ENCODE data around the gene MROH8.
"Not testable (repeated sequence)": the region's sequence is repeated elsewhere in the genome, so short reads cannot be mapped to it uniquely, and the experiment has no call there.

The MROH8 gene

GRCh38 chr20:37152284-37152683, 27.1 kb downstream of the MROH8 start:
- DNase-seq = no peak

- DNase-seq = no peak
Measured at GRCh38 chr20:37151529-37151928, 27.8 kb downstream of the MROH8 start.

GRCh38 chr20:37150864-37151263, 28.5 kb downstream of the MROH8 start:
- not testable (repeated sequence) for DNase-seq

GRCh38 chr20:37147250-37147649, 32.1 kb downstream of the MROH8 start:
- no peak for DNase-seq

GRCh38 chr20:37144856-37145404, 34.4 kb downstream of the MROH8 start:
- no peak for DNase-seq

- DNase-seq = no peak
Measured at GRCh38 chr20:37142708-37143107, 36.6 kb downstream of the MROH8 start.

GRCh38 chr20:37137547-37137946, 41.8 kb downstream of the MROH8 start:
- DNase-seq = no peak

- no peak for DNase-seq
Measured at GRCh38 chr20:37133952-37134351, 45.4 kb downstream of the MROH8 start.

GRCh38 chr20:37131486-37131885, 47.9 kb downstream of the MROH8 start:
- no peak for DNase-seq

- DNase-seq = no peak
Measured at GRCh38 chr20:37128803-37129202, 50.5 kb downstream of the MROH8 start.

- DNase-seq = not testable (repeated sequence)
Measured at GRCh38 chr20:37126290-37126689, 53.1 kb downstream of the MROH8 start.

- no peak for DNase-seq
Measured at GRCh38 chr20:37123441-37123840, 55.9 kb downstream of the MROH8 start.

GRCh38 chr20:37120497-37120896, 58.9 kb downstream of the MROH8 start:
- no peak for DNase-seq

- no peak for DNase-seq
Measured at GRCh38 chr20:37119356-37120036, 59.9 kb downstream of the MROH8 start.

- no peak for DNase-seq
Measured at GRCh38 chr20:37114012-37114411, 65.3 kb downstream of the MROH8 start.

GRCh38 chr20:37111926-37112455, 67.4 kb downstream of the MROH8 start:
- no peak for DNase-seq

GRCh38 chr20:37108676-37109075, 70.7 kb downstream of the MROH8 start:
- no peak for DNase-seq

GRCh38 chr20:37102571-37102970, 76.8 kb downstream of the MROH8 start:
- DNase-seq = no peak

- no peak for DNase-seq
Measured at GRCh38 chr20:37096415-37097041, 82.8 kb downstream of the MROH8 start.

GRCh38 chr20:37095599-37096414, 83.5 kb downstream of the MROH8 start, which contains the start of gene RBL1:
Gene RBL1, minus strand, starts transcription at chr20:37095997. Its CDS starts 69 bp downstream, at chr20:37095928.
- peak; percentile 14 for DNase-seq

GRCh38 chr20:37095108-37095598, 84.2 kb downstream of the MROH8 start:
- no peak for DNase-seq

GRCh38 chr20:37090407-37090806, 88.9 kb downstream of the MROH8 start:
- no peak for DNase-seq

- DNase-seq = no peak
Measured at GRCh38 chr20:37081717-37082289, 97.5 kb downstream of the MROH8 start.
